Measurements from ENCODE around the gene EXOC3L4.

The EXOC3L4 gene

DNA sequence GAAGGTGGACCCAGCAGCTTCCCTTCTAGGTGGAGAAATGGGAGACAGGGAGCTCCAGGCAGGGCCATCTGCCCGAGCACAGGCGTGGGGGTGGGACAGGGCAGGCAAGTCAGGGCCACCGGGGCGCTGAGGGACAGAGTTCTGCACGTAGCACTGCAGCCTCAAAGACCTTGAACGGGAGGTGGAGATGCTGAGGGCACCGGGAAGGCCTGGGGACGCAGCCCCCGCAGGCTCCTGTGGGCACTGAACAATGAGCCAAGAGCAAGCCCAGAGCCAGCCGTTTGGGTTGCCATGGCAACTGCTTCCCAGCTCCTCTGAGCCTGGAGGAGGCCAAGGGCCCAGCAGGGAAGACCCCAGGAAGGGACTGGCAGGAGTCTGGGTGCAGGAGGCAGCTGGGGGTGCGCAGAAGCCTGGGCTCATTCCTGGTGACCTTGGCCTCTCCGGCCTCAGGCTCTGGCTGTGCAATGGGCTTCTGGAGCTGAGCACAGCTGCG lies 7.1 kb upstream of the EXOC3L4 start:
- no peak overlapping the region for H3K4me3 ChIP-seq (ENCODE audit: low read depth, low read length)
- TF ChIP-seq, protein P1, sequence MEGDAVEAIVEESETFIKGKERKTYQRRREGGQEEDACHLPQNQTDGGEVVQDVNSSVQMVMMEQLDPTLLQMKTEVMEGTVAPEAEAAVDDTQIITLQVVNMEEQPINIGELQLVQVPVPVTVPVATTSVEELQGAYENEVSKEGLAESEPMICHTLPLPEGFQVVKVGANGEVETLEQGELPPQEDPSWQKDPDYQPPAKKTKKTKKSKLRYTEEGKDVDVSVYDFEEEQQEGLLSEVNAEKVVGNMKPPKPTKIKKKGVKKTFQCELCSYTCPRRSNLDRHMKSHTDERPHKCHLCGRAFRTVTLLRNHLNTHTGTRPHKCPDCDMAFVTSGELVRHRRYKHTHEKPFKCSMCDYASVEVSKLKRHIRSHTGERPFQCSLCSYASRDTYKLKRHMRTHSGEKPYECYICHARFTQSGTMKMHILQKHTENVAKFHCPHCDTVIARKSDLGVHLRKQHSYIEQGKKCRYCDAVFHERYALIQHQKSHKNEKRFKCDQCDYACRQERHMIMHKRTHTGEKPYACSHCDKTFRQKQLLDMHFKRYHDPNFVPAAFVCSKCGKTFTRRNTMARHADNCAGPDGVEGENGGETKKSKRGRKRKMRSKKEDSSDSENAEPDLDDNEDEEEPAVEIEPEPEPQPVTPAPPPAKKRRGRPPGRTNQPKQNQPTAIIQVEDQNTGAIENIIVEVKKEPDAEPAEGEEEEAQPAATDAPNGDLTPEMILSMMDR (IDR thresholded peaks at IDR 0.05; ENCODE audit: low read depth, low read length) = no peak

DNA sequence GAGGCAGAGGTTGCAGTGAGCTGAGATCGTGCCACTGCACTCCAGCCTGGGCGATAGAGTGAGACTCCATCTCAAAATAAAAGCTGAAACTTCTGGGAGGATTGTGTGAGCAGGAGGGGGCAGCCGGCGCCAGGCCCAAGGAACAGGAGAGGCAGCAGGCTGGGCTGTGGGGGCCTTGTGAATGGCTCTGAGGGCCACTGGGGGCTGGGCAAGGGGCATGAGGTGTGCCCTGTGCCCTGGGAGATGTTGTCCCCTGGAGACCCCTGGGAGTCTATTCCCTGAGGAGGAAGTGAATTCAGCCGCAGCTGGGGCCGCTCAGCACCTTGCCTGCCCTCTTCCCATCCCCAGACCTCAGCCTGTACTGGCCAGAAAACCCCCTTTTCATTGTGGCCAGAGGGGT lies 5.6 kb upstream of the EXOC3L4 start:
- TF ChIP-seq, protein P1 (IDR thresholded peaks at IDR 0.05; ENCODE audit: low read depth, low read length) = no peak
- no peak overlapping the region for H3K4me3 ChIP-seq (ENCODE audit: low read depth, low read length)

DNA sequence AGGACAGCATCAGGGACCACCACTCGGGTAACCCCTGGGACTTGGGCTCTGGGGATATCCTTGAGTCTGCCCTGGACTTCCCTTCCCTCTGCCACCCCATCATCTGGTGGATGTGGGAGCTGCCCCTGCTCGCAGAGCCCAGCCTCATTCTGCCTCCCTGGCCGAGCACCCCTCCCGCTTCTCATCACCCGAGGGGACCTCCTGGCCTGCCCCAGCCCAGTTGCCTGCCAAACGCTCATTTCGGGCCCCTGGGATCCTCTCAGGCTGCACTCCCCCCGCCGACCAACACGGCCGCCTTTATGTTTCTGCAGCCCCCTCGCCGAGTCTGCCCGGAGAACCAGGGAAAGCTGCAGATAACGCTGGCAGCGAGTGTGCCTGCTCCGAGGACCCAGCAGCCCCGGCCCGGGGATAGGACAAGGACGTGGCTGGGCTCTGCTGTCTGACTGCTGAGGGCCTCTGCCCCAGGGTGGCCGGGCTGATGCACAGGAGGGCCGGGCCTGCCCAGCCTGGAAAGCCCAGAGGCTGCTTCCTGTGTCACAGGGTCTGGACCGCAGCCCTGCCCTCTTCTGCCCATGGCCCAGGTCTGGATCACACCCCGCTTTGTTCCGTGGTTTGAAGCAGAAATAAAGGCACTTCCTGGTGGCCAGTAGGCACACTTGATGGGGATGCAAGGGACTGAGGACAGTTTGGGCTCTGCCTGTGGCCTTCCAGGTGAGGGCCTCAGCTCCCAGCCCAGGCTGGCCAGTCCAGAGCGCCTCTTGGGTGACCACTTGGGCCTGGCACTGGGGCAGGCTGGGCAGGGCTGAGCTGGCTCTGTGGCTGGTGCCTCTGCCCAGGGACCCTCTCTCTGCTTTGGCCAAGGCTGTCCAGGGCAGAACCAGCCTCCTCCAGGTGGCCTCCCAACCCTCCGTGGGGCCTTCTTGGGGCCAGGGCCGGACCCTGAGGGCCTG lies 4.9 kb upstream of the EXOC3L4 start:
- no peak overlapping the region for H3K4me3 ChIP-seq (ENCODE audit: low read depth, low read length)
- TF ChIP-seq, protein P1 (IDR thresholded peaks at IDR 0.05; ENCODE audit: low read depth, low read length) = no peak

DNA sequence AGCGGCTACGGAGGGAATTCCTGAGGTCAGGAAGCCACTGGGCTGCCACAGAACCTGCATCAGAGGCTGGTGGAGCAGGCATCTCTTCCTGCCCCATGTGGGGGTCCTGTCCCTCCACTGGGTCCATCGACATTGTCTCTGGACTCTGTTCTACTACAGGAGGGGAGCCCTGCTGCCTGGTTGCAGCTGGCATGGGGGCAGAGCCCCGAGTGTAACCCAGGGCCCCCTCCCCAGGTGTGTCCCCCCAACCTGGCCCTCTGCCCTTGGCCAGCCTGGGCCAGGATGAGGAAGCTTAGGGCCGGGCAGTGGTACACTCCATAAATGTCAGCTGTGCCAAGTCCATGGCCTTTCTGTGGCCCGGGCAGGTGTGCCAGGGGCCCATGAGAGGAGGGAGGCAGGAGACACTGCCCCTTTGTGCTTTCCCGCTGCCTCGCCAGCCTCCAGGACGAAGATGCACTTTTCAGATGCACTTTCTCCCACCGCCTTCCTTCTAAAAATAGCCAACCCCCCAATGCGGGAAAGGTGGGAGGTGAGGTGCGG lies 4.0 kb upstream of the EXOC3L4 start:
- H3K4me3 ChIP-seq (ENCODE audit: low read depth, low read length) = no peak overlapping the region
- TF ChIP-seq, protein P1 (IDR thresholded peaks at IDR 0.05; ENCODE audit: low read depth, low read length) = no peak

DNA sequence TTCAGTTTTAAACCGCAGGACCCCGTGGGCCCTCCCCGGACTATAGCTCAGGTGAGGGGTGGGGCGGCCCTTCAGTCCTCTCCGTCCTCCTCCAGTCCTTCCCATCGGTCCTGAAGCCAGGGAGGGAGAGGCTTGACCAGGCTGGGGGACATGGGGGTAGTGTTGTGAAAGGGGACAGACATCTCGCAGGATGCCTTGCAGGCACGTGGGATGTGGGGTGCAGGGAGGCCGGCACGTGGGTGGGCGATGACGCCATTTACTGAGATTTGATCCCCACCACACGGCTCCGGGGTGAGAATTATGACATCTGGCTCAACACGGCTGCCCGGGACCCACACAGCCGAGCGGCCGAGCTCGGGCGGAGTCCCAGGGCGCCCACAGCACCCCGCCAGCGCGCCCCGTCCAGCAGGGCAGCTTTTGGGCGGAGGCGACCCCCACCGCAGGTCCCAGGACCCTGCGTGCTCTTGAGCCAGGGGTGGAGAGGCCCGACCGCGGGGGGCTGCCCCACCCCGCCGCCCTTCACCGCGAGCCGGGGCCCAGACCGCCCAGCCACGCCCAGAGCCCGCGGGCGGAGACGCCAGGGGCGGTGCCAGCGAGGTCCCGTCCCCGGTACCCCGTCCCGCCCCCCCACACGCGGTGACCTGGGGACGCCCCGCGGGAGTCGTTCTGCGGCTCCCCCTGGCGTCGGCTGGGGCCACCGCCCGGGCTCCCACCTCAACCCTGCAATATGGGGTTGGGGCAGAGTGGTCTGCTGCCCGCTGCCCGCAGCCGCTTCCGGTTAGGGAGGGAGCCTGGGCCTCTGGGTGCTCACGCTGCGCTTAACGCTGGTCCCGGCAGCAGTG lies 3.3 kb upstream of the EXOC3L4 start:
- H3K4me3 ChIP-seq (ENCODE audit: low read depth, low read length) = peak overlapping the region; percentile 50
- TF ChIP-seq, protein P1 (IDR thresholded peaks at IDR 0.05; ENCODE audit: low read depth, low read length) = peak; percentile 19; the same call in 1 of the 2 replicates

DNA sequence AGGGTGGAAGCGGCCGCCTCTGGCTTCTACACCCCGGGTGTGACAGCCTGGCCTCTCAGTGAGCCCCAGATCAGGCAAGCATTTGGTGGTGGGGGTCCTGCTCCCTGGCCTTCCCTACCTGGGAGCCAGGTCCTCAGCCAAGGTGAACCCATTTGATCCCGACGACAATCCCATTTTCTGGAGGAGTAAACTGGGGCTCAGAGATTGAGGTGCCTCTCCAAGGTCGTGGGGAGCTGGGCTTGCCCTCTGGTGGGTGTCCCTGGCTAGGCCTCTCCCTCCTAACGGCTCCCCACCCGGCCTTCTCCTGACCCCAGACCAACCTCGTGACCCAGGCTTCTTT lies 2.7 kb upstream of the EXOC3L4 start:
- TF ChIP-seq, protein P1 (IDR thresholded peaks at IDR 0.05; ENCODE audit: low read depth, low read length) = no peak; the same call in 1 of the 2 replicates
- no peak overlapping the region; the same call in 1 of the 2 replicates for H3K4me3 ChIP-seq (ENCODE audit: low read depth, low read length)
